Osteoblast (primary cell): ENCODE measurements around the gene MYO18B. TPM values are rescaled to one million over a fixed set of nuclear protein-coding genes. Genes with fewer than 3 reads are reported as not detected.
A peak's percentile ranks its signal among the peaks of the same experiment; 100 is the strongest.

Experiments
- DNase-seq: peaks from one replicate; pipeline ENCODE4 v3.0.0; 2011; ENCODE audit warnings: low spot score, mixed read lengths; ENCODE audit not compliant: insufficient read length; ENCODE audit errors: missing footprints
- H2AFZ ChIP-seq: 2 replicates; pipeline ENCODE4 v1.6.0; 2011; ENCODE audit warnings: mild to moderate bottlenecking, low read length
- H3K27ac ChIP-seq: 2 replicates; pipeline ENCODE4 v1.5.1; 2011; ENCODE audit warnings: mild to moderate bottlenecking, low read depth, low read length, moderate library complexity
- H3K27me3 ChIP-seq: 2 replicates; pipeline ENCODE4 v1.6.0; 2012; ENCODE audit warnings: mild to moderate bottlenecking, control low read depth, inconsistent platforms, low read length, moderate library complexity; ENCODE audit not compliant: insufficient read depth
- H3K36me3 ChIP-seq: 2 replicates; pipeline ENCODE4 v1.5.1; 2011; ENCODE audit warnings: mild to moderate bottlenecking, low read length, control low read depth, moderate library complexity; ENCODE audit not compliant: insufficient read depth
- H3K4me1 ChIP-seq: 2 replicates; pipeline ENCODE4 v1.5.1; 2011; ENCODE audit warnings: mild to moderate bottlenecking, low read length, control low read depth, moderate library complexity; ENCODE audit not compliant: insufficient read depth
- H3K4me2 ChIP-seq: 2 replicates; pipeline ENCODE4 v1.6.0; 2011; ENCODE audit warnings: mild to moderate bottlenecking, low read length; ENCODE audit not compliant: insufficient read depth
- H3K4me3 ChIP-seq: fragments of 200-600 bp; sonication (generic); 3 replicates; pipeline ENCODE4 v1.5.1; 2012; ENCODE audit warnings: mild to moderate bottlenecking, low read length, inconsistent platforms; ENCODE audit not compliant: insufficient read depth
- H3K79me2 ChIP-seq: 2 replicates; pipeline ENCODE4 v1.6.0; 2012; ENCODE audit warnings: mild to moderate bottlenecking, low read length, control low read depth, inconsistent platforms; ENCODE audit not compliant: insufficient read depth
- H3K9me3 ChIP-seq: 2 replicates; pipeline ENCODE4 v1.5.1; 2011; ENCODE audit warnings: low read depth, low read length, control low read depth
- H4K20me1 ChIP-seq: 2 replicates; pipeline ENCODE4 v1.6.0; 2012; ENCODE audit warnings: mild to moderate bottlenecking, low read length, control low read depth; ENCODE audit not compliant: insufficient read depth
- total RNA-seq: library from RNA; depleted of rRNA; stranded (reverse); fragments of >200 nt; gene quantifications from 2 replicates; pipeline ENCODE4 v1.2.3, GENCODE V29; 2012
- TF ChIP-seq, protein P1 (sequence below): IDR thresholded peaks from 2 replicates; pipeline ENCODE4 v1.5.1; 2011; ENCODE audit warnings: mild to moderate bottlenecking, low read depth, low read length, moderate library complexity; ENCODE audit errors: extremely low read depth

MYO18B gene
- total RNA-seq, 1 donor = under 0.01 TPM

DNA sequence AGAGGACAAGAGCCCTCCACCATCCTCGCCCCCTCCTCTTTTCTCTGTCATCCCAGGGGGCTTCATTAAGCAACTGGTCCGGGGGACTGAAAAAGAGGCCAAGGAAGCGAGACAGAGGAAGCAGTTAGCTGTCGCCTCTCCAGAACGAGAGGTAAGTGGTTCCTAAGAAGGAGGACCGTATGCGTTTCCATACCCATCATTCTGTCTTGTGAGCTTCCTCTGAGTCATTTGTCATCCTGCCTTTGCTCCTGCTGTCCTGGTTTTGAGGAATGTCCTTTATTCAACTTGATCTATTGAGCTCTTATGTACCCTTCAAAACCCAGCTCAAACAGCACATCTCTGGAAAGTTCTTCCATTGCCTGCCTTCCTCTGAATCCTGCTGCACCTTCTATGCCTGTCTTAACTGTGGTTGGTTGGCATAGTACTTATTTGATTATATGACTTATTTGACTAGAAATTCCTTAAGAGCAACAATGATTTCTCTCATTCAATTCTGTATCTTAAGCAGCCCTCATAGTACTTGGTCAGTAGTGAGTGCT is 21.3 kb downstream of the MYO18B start:
- TF ChIP-seq, protein P1, sequence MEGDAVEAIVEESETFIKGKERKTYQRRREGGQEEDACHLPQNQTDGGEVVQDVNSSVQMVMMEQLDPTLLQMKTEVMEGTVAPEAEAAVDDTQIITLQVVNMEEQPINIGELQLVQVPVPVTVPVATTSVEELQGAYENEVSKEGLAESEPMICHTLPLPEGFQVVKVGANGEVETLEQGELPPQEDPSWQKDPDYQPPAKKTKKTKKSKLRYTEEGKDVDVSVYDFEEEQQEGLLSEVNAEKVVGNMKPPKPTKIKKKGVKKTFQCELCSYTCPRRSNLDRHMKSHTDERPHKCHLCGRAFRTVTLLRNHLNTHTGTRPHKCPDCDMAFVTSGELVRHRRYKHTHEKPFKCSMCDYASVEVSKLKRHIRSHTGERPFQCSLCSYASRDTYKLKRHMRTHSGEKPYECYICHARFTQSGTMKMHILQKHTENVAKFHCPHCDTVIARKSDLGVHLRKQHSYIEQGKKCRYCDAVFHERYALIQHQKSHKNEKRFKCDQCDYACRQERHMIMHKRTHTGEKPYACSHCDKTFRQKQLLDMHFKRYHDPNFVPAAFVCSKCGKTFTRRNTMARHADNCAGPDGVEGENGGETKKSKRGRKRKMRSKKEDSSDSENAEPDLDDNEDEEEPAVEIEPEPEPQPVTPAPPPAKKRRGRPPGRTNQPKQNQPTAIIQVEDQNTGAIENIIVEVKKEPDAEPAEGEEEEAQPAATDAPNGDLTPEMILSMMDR = no peak
- Histone ChIP-seq H3K27me3 (no peaks in the 10 kb centered on the region), H4K20me1 (no peaks in the 10 kb centered on the region), H3K4me1 (peaks cover 15% of the 10 kb centered on the region), H3K79me2 (no peaks in the 10 kb centered on the region), H3K27ac (no peak overlapping the region), H2AFZ (peak overlapping the region; percentile 44), H3K9me3 (peaks cover 8% of the 10 kb centered on the region), H3K4me3 (no peak overlapping the region), H3K36me3 (no peaks in the 10 kb centered on the region), H3K4me2 (no peak overlapping the region)
- peak; percentile 76 for DNase-seq

DNA sequence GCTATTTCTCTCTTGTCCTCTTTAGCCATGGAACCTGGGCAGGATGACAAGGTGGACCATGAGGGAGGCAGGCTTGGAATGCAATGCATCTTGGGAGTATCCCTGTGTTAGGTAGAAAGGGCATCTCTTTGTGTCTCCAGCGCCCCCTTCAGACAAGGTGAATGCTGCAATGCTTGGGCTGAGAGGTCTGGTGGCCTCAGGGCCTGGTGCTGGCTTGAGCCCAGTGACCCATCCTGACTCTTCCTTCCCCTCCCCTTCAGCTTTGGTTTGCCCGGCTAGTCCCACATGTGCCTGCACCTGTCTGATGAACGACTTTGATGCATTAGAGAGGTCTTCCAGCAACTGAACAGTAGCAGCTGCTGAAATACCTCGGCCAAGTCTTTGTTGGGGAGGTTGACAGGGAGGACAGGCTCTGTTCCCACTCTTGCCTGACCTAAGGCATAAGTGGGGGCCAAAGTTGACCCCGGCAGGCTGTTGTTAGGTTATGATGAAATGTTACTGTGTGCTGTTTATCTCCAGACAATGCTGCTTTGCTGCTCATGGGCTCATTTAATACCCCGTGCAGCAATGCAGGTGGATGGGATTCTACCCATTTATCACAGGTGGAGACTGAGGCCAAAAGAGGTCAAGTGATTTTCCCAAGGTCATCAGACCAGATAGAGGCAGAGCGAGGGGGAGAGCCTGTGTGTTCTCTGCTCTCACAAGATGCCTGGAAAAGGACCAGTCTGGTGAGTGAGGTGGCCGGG is 22.5 kb downstream of the MYO18B start:
- peak; percentile 44 for DNase-seq
- Histone ChIP-seq H3K4me1 (peaks cover 11% of the 10 kb centered on the region), H3K27ac (no peak overlapping the region), H4K20me1 (no peaks in the 10 kb centered on the region), H3K4me2 (no peak overlapping the region), H3K36me3 (no peaks in the 10 kb centered on the region), H3K9me3 (peaks cover 8% of the 10 kb centered on the region), H2AFZ (no peak overlapping the region), H3K4me3 (no peak overlapping the region), H3K27me3 (no peaks in the 10 kb centered on the region), H3K79me2 (no peaks in the 10 kb centered on the region)
- TF ChIP-seq, protein P1 = peak; percentile 25

DNA sequence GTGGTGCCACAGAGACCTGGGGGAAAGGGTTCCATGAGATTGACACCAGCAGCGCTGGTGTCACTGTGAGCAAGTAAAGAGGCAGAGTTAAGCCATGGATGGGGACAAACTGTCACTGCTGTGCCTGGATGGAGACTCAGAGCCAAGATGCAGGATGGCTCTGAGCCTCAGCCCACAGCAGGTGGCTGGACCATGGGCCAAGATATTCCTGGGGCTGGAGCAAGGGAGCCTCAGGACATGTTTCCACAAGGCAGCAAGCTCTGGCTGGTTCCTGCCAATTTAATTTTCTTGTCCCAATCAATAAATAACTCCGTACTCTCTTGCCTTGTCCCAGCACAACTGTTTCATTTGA is 23.0 kb downstream of the MYO18B start:
- Histone ChIP-seq H3K4me2 (no peak overlapping the region), H3K27me3 (no peaks in the 10 kb centered on the region), H4K20me1 (no peaks in the 10 kb centered on the region), H3K79me2 (no peaks in the 10 kb centered on the region), H3K4me1 (peaks cover 8% of the 10 kb centered on the region), H2AFZ (no peak overlapping the region), H3K36me3 (no peaks in the 10 kb centered on the region), H3K9me3 (peaks cover 8% of the 10 kb centered on the region), H3K4me3 (no peak overlapping the region), H3K27ac (no peak overlapping the region)
- TF ChIP-seq, protein P1 = no peak
- no peak for DNase-seq

DNA sequence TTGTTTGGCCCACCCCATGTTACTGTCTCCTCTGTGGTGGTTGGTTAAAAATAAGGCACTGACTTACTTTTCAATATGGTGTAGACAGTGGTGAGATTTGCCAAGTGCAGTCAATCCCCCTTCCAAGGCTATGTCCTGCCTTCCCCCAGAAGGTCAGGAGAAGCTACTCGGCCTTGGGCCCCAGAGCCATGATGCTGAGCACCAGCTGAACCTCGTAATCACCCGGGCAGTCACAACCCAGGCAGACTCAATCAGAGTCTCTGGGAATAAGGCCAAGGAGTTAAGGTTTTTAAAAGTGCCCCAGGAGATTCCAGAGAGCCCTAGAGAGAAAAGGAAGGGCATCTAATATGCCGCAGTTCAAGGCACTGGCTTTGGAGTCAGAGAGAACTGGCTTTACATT is 23.8 kb downstream of the MYO18B start:
- Histone ChIP-seq H3K36me3 (no peaks in the 10 kb centered on the region), H3K4me3 (no peak overlapping the region), H3K27ac (no peak overlapping the region), H3K79me2 (no peaks in the 10 kb centered on the region), H3K4me2 (no peak overlapping the region), H3K9me3 (peaks cover 8% of the 10 kb centered on the region), H3K27me3 (no peaks in the 10 kb centered on the region), H4K20me1 (no peaks in the 10 kb centered on the region), H2AFZ (no peak overlapping the region), H3K4me1 (peaks cover 4% of the 10 kb centered on the region)
- TF ChIP-seq, protein P1 = no peak
- DNase-seq = no peak
